Suprapubic skin (tissue), 3 donors: ENCODE data around the gene ZYG11A.

ENCODE experiments used
- CTCF ChIP-seq, 2 donors: fragments of 200-600 bp in 1 of 2; fragments of 450-650 bp in 1 of 2; sonication (generic) in 1 of 2; IDR thresholded peaks; one replicate each; pipeline ENCODE4 v1.5.1; 2016 to 2019; ENCODE audit warnings: antibody characterized with exemption in 2 of 2, mild to moderate bottlenecking in 1 of 2, moderate library complexity in 1 of 2
- EP300 ChIP-seq: sonication (generic); formaldehyde crosslinking; IDR thresholded peaks from one replicate; pipeline ENCODE4 v1.6.1; 2017; ENCODE audit warnings: antibody characterized with exemption
- POLR2A ChIP-seq, 2 donors: fragments of 450-650 bp; IDR thresholded peaks; one replicate each; pipeline ENCODE4 v1.6.1; 2017; ENCODE audit warnings: antibody characterized with exemption in 2 of 2, mild to moderate bottlenecking in 2 of 2, moderate library complexity in 2 of 2

GRCh38 chr1:52850951-52851350 lies 8.4 kb downstream of the ZYG11A start:
- no peak for TF ChIP-seq CTCF (IDR thresholded peaks at IDR 0.05)
- no peak for TF ChIP-seq EP300
- no peak for TF ChIP-seq POLR2A (IDR thresholded peaks at IDR 0.05)
